Lung (tissue), 12 donors: ENCODE data around the gene KRTAP5-2. TPM values are rescaled to one million over a fixed set of nuclear protein-coding genes. Genes with fewer than 3 reads are reported as not detected.

ENCODE experiments used
- ATAC-seq: fragments of 200-7000 bp; cut with Tn5 transposase; one replicate; pipeline ENCODE4 v1.9.1; 2020; ENCODE audit warnings: moderate number of reproducible peaks; ENCODE audit not compliant: insufficient read depth, low FRiP score
- DNase-seq, 3 donors: peaks; one replicate each; pipeline ENCODE4 v3.0.0-alpha.2; 2013 to 2017
- H3K27ac ChIP-seq, 2 donors: one replicate each; pipeline ENCODE4 v1.5.1; 2013; ENCODE audit warnings: mild to moderate bottlenecking in 2 of 2, moderate library complexity in 2 of 2, control low read depth in 1 of 2, inconsistent platforms in 1 of 2, low read depth in 1 of 2, low read length in 1 of 2
- H3K27me3 ChIP-seq, 3 donors: one replicate each; pipeline ENCODE4 v1.5.1; 2013; ENCODE audit warnings: low read length in 2 of 3; ENCODE audit not compliant: control insufficient read depth in 3 of 3, insufficient read depth in 3 of 3
- H3K36me3 ChIP-seq, 4 donors: one replicate each; pipeline ENCODE4 v1.5.1; 2013; ENCODE audit warnings: low read length in 4 of 4, mild to moderate bottlenecking in 1 of 4, moderate library complexity in 1 of 4; ENCODE audit not compliant: control insufficient read depth in 4 of 4, insufficient read depth in 4 of 4
- H3K4me1 ChIP-seq, 5 donors: one replicate each; pipeline ENCODE4 v1.5.1; 2013; ENCODE audit warnings: low read length in 5 of 5, mild to moderate bottlenecking in 2 of 5, moderate library complexity in 1 of 5; ENCODE audit not compliant: control insufficient read depth in 5 of 5, insufficient read depth in 5 of 5
- H3K4me3 ChIP-seq: one replicate; pipeline ENCODE4 v1.5.1; 2013; ENCODE audit warnings: mild to moderate bottlenecking, control low read depth, moderate library complexity
- H3K9ac ChIP-seq, 2 donors: one replicate each; pipeline ENCODE4 v1.5.1; 2013; ENCODE audit warnings: low read length in 2 of 2, control low read depth in 1 of 2; ENCODE audit not compliant: insufficient read depth in 1 of 2
- H3K9me3 ChIP-seq, 4 donors: one replicate each; pipeline ENCODE4 v1.5.1; 2013; ENCODE audit warnings: low read length in 3 of 4, mild to moderate bottlenecking in 1 of 4, moderate library complexity in 1 of 4; ENCODE audit not compliant: control insufficient read depth in 4 of 4, insufficient read depth in 3 of 4
- CTCF ChIP-seq: IDR thresholded peaks from 2 replicates; pipeline ENCODE4 v1.5.1; 2012; ENCODE audit warnings: mild to moderate bottlenecking; ENCODE audit errors: control extremely low read depth, extremely low read depth
- WGBS, 2 donors: extraction: QIAGEN DNeasy Blood & Tissue Kit; methylation state at CpG; one replicate each; pipeline ENCODE4 v1.1.7; 2013; 5-methylcytosine and 5-hydroxymethylcytosine counted together
- polyA plus RNA-seq, 2 donors: library from polyadenylated mRNA; stranded (reverse); fragments of 200-250 nt; gene quantifications; one replicate each; pipeline ENCODE4 v1.2.1, GENCODE V29; 2013
- total RNA-seq, 2 donors: library from RNA; depleted of rRNA in 1 of 2; stranded (reverse); fragments of >200 nt in 1 of 2; gene quantifications; one replicate each; pipeline ENCODE4 v1.2.1, GENCODE V29; 2014 to 2021
- donor health status: control.
- donor health status: control.
- donor health status: Bipolar disorder and iron deficiency.
- donor health status: healthy.
- donor health status: DM: yes; HTN: yes; CAD: no.

Gene KRTAP5-2
- total and polyA plus RNA-seq, 4 donors, result 0.12 TPM; not detected in 3

GRCh38 chr11:1547467-1548098 lies 50.5 kb downstream of the KRTAP5-2 start:
- H3K36me3 ChIP-seq, result no peaks in the 10 kb centered on the region
- H3K4me1 ChIP-seq, result peaks cover 0 to 20% (median 0%) of the 10 kb centered on the region in 5 donors
- H3K27me3 ChIP-seq, result peaks cover under 1 to 42% (median 22%) of the 10 kb centered on the region in 3 donors
- DNase-seq (no peak), ATAC-seq (no peak)
- no peak overlapping the region for H3K4me3 ChIP-seq
- TF ChIP-seq CTCF, result no peak
- no peak overlapping the region for H3K9ac ChIP-seq
- WGBS, 2 donors, result 10 to 15% methylated on average over 32 to 33 of the region's 33 CpGs
- no peaks in the 10 kb centered on the region for H3K9me3 ChIP-seq
- H3K27ac ChIP-seq, result peak overlapping the region in 1 of 2 donors; percentile 61

Other genes with a start within 250 kb of the KRTAP5-2 start
- under 1 TPM; 0.51 to 0.52 TPM for gene BRSK2, start 208.4 kb downstream of the KRTAP5-2 start, total RNA-seq
- under 1 TPM; 0.35 to 0.56 TPM for gene BRSK2, start 208.4 kb downstream of the KRTAP5-2 start, polyA plus RNA-seq
- gene MOB2, start 111.5 kb downstream of the KRTAP5-2 start, total RNA-seq, result 10 to 100 TPM; 34.3 to 38.5 TPM
- gene MOB2, start 111.5 kb downstream of the KRTAP5-2 start, polyA plus RNA-seq, result 10 to 100 TPM; 31.6 to 45.2 TPM
- 10 to 100 TPM in 1 of 2 donors, 1 to 10 TPM in 1; 2.0 to 17.0 TPM for gene DUSP8, start 26.0 kb downstream of the KRTAP5-2 start, total RNA-seq
- 1 to 10 TPM; 3.5 to 9.1 TPM for gene DUSP8, start 26.0 kb downstream of the KRTAP5-2 start, polyA plus RNA-seq
- not detected for gene KRTAP5-1, start 13.0 kb downstream of the KRTAP5-2 start, total RNA-seq
- not detected for gene KRTAP5-1, start 13.0 kb downstream of the KRTAP5-2 start, polyA plus RNA-seq
- gene KRTAP5-3, start 10.2 kb upstream of the KRTAP5-2 start, total RNA-seq, result not detected
- not detected for gene KRTAP5-3, start 10.2 kb upstream of the KRTAP5-2 start, polyA plus RNA-seq
- not detected for gene KRTAP5-4, start 23.8 kb upstream of the KRTAP5-2 start, total RNA-seq
- gene KRTAP5-4, start 23.8 kb upstream of the KRTAP5-2 start, polyA plus RNA-seq, result not detected
- not detected for gene KRTAP5-5, start 31.5 kb upstream of the KRTAP5-2 start, total RNA-seq
- not detected for gene KRTAP5-5, start 31.5 kb upstream of the KRTAP5-2 start, polyA plus RNA-seq
- not detected for gene KRTAP5-6, start 98.9 kb upstream of the KRTAP5-2 start, total RNA-seq
- not detected for gene KRTAP5-6, start 98.9 kb upstream of the KRTAP5-2 start, polyA plus RNA-seq
- 10 to 100 TPM in 1 of 2 donors, under 1 TPM in 1; 0.40 to 18.8 TPM for gene IFITM10, start 152.3 kb upstream of the KRTAP5-2 start, total RNA-seq
- gene IFITM10, start 152.3 kb upstream of the KRTAP5-2 start, polyA plus RNA-seq, result 1 to 10 TPM in 1 of 2 donors, under 1 TPM in 1; 0.93 to 4.5 TPM
- gene CTSD, start 165.6 kb upstream of the KRTAP5-2 start, total RNA-seq, result 1,000 to 10,000 TPM in 1 of 2 donors, 100 to 1,000 TPM in 1; 388 to 2,158 TPM
- gene CTSD, start 165.6 kb upstream of the KRTAP5-2 start, polyA plus RNA-seq, result 1,000 to 10,000 TPM; 1,739 to 2,177 TPM
- gene SYT8, start 236.7 kb upstream of the KRTAP5-2 start, total RNA-seq, result 10 to 100 TPM in 1 of 2 donors, 1 to 10 TPM in 1; 2.7 to 40.6 TPM
- 10 to 100 TPM; 15.0 to 18.9 TPM for gene SYT8, start 236.7 kb upstream of the KRTAP5-2 start, polyA plus RNA-seq
- gene TNNI2, start 240.7 kb upstream of the KRTAP5-2 start, total RNA-seq, result 10 to 100 TPM in 1 of 2 donors, 1 to 10 TPM in 1; 3.1 to 14.3 TPM
- gene TNNI2, start 240.7 kb upstream of the KRTAP5-2 start, polyA plus RNA-seq, result 10 to 100 TPM; 10.1 to 35.8 TPM